Stimulated activated CD4-positive, alpha-beta T cell treated with anti-CD3 and anti-CD28 coated beads, TNF-alpha, amount 100 ng/mL, for 1 hour (primary cell): ENCODE results near the gene SRSF9.

Experiments used
- DNase-seq, 3 donors: peaks; one replicate each; pipeline ENCODE4 v3.0.0-alpha.2; 2020; ENCODE audit warnings: low read depth in 3 of 3, low spot score in 1 of 3

Gene SRSF9

DNA sequence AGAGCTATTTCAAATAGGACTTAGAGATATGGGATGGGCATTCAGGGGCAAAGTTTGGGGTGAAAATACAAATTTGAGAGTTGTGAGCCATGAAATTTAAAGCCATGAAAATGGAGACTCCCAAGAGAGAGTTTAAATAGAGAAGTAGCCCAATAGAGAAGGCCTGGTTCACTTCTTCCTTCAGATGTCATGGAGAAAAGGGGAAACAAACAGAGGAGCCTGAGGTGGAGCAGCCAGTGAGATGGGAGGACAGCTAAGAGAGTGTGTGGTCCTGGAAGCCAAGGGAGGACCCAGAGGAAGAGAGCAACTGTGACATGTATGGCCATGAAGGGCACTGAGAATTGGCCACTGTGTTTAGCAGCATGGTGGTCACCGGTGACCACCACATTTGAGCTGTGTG lies 14.1 kb upstream of the SRSF9 start:
- DNase-seq: no peak

DNA sequence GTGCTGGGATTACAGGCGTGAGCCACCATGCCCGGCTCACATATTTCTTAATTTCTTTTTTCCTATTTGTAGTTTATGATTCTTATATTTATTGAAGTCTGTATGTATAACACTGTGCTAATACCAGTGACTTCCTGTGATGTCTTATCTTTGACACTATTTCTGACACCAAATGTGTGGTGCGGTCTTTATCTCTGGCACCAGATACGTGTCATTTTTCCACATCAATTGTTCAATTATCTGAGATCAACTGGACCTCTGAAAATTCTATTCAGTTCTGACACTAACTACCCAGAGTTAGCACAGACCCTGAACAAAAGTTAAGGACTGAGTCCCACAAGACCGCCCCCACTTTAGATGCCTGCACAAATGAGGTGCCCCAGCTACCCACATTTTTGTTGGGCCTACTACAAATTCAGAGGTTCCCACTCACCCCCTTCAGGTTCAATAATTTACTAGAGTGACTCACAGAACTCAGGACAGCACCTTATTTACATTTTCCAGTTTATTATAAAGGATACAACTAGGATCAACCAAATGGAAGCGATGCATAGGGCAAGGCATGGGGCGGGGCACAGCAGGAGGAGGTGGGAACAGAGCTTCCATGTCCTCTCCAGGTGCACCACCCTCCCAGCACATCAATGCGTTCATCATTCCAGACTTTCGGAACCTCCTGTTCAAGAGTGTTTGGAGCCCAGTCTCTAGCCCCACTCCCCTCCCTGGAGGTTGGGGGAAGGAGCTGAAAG lies 11.6 kb upstream of the SRSF9 start:
- DNase-seq: no peak

DNA sequence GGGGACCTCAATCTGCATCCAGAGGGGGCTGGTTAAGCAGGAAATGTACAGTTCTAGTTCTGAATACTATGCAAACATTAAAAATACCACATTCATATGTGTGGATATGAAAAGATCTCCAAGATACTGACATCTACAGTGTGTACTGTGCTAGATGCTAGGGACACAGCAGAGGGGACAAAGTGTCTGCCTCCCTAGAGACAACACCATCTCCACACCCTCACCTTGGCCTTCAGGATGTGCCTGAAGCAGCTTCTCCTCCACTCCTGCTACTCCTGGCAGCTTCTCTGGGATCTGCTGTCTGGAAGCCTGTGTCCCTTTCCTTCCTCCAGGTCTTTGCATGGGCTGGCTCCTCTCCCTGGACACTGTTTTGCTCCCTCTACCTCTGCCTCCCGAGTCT lies 10.7 kb upstream of the SRSF9 start:
- DNase-seq: no peak

DNA sequence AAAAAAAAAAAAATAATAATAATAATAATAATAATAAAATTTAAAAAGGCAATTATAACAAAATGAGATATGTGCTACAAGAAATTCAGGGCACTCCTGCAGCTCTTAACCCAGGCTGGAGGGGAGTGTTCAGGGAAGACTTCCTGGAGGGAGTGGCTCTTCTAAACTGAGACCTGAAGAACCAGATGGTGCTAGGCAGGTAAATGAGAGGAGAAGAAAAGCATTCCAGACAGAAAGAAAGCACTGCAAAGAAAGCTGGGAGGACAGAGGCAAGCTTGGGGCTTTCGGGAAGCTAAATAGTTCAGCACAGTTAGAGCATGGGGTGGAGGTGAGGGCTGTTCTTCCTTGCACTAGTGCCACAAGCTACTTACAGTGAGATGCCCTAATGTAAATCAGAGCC lies 9.9 kb upstream of the SRSF9 start:
- no peak for DNase-seq

DNA sequence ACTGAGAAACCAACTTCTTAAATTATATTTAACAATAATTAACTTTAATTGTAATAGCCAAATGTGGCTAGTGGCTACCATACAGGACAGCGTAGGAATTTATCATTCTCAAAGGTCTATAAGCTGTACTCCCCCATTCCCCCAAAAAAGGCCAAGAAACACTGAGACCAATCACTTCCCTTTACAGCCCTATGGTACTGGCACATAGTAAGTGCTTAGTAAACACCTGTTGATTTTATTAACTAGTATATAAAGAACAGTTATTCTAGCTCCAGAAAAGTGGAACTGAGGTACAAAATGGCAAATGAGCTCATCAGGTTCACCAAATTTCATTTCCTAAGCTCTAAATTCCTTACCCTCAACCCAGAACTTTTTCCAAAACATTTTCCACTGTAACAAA lies 6.1 kb upstream of the SRSF9 start:
- DNase-seq: no peak

DNA sequence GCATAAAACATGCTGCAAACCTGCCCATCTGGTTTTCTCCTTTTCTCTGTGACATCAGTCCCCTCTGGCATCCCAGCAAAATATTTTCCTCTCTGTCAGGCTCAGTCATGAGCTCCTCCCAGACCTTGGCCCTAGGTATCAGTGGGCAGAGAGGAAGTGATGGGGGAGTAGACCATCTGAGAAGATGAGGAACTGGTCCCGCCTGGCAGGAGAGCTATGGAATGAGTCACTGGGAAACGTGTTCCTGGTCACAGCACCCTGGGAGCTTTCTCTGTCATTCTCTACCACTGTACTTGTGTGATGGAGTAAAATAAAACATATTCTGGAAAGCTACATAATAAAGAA lies 5.0 kb upstream of the SRSF9 start:
- DNase-seq: no peak

DNA sequence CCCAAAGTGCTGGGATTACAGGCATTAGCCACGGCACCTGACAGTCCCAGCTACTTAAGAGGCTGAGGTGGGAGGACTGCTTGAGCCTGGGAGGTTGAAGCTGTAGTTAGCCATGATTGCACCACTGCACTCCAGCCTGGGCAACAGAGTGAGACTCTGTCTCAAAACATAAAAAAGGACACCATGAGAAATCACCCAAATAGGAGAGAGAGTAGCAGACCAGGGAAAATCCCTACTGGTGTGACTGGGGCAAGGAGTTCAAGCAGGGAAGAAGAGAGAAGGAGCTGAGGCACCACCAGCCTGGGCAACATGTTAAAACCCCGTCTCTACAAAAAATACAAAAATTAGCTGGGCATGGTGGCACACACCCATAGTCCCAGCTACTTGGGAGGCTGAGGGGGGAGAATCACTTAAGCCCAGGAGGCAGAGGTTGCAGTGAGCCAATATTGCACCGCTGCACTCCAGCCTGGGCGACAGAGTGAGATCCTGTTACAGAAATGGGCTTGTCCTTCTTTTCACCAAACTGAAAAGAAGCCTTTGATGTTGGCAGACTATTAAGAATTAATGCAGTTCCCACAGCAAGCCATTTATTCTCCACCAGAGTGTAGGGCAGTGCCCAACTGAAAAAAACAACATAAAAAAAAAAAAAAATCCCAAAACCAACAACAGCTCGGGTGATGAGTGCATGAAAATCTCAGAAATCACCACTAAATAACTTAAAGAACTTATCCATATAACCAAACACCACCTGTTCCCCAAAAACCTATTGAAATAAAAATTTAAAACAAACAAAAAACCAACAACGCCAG lies 4.5 kb upstream of the SRSF9 start:
- no peak for DNase-seq

DNA sequence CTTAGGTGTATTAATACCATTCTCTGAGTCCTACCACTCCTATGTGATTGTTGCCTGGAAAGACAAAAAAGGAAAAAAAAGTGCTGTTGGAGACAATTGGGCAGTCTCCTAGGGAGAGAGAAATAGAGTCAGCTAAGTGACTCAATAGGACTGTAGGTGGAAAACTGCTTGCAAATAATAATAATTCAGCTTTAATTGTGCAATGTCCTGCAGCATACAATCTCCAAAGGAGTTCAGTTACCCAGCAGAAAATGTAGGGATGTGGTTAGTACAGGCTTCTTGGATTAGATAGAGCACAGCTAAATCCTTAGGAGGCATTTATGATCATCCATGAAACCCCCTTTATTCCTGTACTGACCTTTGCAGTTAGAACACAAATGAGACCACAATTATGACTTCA lies 3.0 kb upstream of the SRSF9 start:
- DNase-seq: no peak

DNA sequence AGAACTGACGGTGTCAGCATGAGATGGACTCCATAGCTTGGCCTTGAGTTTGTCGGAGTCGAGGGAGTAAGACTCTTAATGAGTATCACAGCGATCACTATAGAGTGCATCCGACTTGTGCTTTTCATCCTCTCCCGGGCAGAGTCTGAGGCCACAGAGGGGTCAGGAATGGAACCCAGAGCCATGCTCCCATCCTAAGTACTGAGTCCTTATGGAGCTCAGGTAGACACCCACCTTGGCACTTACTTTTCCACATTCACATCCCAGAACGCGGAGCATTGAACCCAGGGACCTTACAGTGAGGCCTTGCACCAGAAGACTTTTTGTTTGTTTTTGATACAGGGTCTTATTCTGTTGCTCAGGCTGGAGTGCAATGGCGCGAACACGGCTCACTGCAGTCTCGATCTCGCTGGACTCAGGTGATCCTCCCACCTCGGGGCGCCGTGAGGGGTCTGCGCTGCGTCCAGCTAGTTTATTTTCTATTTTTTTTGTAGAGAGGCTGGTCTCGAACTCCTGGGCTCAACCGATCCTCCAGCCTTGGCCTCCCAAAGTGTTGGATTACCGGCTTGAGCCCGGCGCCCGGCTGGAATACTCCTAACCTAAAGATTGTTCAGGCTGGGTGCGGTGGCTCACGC lies 719 bp upstream of the SRSF9 start:
- DNase-seq: no peak

DNA sequence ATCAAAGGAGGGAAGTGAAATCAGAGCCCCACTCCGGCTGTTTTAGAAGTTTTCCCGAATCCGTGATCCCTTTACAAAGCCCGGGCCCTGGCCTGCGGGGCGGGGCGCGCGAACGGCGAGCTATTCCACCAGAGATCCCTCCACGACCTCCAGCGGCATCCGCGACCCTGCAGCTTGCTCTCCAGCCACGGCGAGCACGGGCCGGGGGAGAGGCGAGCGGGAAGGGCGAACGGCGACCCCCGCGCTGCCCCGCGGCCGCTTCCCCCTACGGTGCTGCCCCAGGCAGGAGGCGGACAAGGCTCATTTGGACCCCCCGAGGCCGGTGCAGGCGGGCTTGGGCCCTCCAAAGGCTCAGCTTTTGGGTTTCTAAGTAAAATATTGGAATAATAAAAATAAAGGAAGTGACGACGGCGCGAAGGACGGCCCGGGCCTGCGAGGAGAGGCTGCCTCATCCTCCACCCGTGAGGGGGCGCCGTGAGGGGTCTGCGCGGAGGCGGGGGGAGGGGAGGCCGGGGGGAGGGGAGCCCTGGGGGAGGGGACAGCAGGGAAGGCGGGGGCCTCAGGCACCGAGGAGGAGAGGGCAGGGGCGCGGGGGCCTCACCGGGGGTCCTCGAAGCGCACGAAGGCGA lies 613 bp downstream of the SRSF9 start:
- peak; percentile 12 to 35 (median 25) for DNase-seq

DNA sequence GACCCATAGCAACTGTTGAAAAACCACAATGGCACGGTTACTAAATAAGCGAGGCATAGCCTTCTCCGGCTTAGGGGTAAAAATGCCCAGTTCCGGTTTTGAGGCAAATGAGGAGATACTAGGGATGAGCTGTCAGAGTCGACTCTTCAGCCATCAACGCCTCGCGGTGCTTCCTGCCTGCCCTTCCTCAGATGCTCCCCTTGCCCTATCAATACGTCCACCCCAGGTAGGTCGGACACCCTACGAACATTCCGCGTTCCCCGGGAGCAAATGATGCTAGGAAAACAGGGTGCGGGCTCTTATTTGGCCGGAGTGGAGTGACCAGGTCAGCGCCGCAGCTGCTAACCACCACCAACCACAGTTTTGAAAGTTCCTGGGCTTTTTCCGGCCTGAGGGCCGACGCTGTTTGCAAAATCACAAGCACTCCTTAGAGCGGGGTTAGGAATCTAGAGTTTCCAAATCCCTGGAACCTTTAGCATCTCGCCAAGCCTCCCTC lies 1.2 kb downstream of the SRSF9 start:
- DNase-seq: no peak

DNA sequence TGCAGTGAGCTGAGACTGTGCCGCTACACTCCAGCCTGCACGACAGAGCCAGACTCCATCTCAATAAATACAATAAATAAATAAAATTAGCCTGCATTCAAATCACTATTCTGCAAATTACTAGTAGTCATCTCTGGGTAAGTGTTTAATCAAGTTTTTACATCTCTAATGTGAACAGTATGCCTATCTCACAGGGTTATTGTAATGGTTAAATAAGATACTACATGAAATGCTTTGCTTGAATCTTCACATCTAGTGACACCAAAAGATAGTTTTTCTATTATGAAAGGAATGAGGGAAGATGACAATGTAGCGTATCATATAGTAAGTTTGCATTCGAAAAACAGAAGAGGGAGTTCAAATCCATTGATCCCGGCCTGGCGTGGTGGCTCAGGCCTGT lies 2.1 kb downstream of the SRSF9 start:
- DNase-seq: no peak

DNA sequence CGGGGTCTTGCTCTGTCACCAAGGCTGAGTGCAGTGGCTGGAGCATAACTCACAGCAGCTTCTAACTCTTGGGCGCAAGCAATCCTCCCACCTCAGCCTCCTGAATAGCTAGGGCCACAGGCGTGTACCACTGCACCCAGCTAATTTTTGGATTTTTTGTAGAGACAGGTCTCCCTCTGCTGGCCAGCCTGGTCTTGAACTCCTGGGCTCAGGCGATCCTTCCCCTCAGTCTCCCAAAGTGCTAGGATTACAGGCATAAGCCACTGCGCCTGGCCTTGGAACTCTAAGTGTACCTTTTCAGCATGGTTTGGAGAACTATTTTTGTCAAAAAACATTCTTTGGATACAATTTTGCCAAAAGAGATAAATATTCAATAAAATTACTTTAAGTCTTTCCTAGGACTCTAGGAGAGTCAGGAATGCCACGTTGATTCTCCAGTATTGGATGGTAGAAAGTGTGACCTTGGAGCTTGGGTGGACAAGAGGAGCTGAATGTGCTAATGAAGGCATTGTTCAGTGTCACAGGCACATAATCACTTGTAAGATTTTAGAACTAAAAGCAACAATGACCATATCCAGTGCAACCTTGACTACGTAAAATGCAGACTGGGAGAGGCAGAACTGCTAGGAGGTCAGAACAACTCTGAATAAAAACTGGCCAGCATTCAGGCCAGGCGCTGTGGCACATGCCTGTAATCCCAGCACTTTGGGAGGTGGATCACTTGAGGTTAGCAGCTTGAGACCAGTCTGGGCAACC lies 2.8 kb downstream of the SRSF9 start:
- peak in 1 of 3 donors; percentile 17 for DNase-seq

DNA sequence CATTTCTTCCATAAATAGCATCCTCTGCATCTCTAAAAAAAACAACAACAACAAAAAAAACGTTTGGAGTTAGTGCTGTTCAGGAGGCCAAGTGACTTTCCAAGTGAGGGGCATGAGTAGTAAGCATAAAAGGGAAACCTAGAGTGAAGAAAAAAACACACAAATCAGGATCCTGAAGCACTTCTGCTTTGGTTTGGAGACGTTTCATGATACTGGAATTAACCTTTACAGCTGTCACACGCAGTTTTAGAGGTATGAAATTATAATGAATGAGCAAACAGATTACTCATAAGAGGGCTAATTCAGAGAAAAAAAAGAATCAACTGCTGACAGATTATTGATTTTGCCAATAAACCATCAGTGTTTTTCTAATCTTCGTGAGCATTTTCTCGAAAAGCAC lies 3.8 kb downstream of the SRSF9 start:
- no peak for DNase-seq

DNA sequence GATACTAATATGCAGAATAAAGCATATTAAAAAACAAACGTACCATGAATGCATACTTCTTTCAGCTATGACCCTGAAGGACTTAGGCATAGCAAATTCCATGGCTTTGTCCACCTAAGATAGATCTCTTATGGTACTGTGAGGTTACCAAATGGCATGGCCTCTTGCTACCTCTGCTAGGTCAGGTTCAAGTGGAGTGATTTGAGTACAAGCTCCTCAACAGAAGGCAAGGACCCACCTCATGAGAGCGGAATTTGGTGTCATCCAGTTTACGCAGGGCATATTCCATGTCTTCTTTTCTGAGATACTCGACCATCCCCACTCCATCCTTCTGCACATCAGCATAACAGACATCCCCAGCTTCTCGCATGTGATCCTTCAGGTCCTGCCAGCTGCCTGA lies 5.8 kb downstream of the SRSF9 start:
- DNase-seq: no peak

DNA sequence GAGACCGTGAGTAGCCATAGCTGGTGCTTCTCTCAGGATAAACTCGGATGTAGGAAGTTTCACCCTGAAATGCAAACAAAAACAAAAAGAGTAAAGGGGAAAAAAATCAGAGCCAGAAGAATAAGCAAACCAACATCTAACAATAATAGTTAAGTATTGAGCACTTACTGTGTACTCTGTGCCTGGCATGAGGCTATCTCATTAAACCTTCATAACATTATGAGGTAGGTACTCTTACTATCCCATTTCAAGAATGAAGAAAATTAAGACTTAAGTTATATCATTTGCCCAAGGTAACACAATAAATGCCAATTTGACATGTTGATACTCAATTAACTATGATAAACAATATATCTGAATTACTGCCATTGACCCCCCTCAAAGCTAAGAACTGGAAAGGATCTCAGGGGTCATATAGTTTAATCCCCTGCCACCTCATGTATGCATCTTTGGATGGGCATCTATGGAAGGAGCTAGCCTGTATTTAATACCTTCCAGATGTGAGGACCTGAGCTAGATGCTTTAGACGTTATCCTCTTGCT lies 7.4 kb downstream of the SRSF9 start:
- no peak for DNase-seq

DNA sequence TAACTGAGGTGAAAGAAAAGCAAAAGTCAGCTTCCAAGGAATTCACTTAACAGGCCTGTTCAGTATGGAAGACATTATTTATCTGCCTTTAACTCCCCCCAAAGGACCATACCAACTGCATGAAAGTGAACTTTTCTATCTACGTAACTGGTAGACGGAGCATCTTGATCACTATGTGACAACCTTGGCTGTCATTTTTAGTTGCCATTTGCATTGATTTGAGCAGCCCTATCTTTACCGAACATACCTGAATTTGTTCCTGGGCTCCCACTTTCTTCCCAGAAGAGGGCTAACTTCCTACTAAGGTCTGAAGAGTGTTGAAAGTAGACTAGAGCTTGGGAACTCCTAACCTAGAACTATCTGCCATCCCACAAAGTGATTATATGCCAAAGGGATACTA lies 9.4 kb downstream of the SRSF9 start:
- DNase-seq: no peak

DNA sequence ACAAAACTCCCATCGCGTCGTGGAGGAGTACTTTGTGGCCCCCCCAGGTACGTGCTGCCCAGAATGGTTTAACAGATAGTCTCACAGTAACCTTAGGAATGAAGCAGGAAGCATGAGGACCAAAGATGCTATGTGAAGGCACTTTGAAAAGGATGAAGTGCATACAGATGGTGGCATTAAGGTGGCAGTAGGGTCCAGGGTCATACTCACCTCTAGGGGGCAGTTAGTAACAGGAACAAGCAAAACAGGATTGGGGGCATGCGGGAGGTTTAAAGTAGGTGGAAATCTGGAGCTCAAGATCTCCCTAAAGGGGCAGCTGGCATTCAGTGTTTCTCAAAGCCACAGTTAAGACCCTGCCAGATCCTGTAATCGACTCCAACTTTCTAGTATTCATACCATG lies 12.4 kb downstream of the SRSF9 start:
- no peak for DNase-seq

DNA sequence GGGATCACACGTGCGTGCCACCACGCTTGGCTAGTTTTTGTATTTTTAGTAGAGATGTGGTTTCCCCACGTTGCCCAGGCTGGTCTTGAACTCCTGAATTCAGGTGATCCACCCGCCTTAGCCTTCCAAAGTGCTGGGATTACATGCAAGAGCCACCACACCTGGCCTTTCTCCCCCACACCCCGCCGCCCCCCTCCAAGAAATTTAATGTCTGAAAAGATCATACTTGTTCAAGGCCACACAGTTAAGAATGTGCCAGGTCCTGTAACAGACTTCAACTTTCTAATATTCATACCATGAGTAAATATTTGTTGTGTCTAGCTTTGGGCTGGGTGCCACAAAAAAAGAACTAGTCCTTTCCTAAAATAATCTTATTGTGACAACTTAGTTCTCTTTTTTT lies 14.2 kb downstream of the SRSF9 start:
- no peak for DNase-seq

DNA sequence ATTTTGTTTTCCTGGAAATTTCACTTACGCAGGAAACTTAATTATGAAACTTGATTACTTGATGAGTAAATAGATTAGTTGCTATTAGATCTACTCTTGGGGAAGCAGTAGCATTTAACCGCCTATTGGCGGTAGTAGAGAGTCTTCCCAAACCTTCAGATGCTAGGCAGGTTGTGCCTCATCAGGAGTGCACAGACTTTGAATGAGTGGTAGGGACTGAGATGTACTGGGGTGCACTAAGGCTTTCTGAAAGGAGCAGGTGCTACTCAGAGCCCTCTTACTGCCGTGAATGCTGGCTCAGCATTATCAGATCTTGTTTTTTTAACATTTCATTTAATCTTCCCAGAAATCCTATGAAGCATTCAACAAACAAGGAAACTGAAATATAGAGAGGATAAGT lies 15.6 kb downstream of the SRSF9 start:
- DNase-seq: no peak
